Erythroblast (primary cell): ENCODE results near the gene CHRD.

Source experiments
- GATA1 ChIP-seq: IDR thresholded peaks from 2 replicates; pipeline ENCODE4 v1.6.1; 2011; ENCODE audit warnings: low read depth, mild to moderate bottlenecking, control low read depth, low read length, moderate library complexity
- POLR2A ChIP-seq: IDR thresholded peaks from 2 replicates; pipeline ENCODE4 v1.6.1; 2011; ENCODE audit warnings: mild to moderate bottlenecking, low read length

DNA sequence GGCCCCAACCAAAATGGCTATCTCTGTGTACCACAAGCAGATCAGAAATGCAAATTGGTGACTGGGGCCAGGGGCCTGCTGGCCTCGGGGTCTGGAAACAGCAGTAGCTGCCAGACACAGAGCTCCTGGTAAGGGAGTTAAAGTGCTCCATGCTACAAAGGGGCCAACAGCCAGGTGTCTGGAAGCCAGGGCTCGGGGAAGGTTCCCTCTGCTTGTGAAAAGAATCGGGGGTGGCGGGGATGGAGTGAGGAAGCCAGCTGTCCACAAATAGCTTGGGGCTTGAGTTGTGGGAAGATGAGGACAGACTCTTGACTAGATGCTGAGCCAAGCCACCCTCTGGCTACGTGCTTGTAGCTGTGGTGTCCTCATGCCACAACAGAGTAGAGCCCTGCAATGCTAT is 39.3 kb downstream of the CHRD start:
- no peak for TF ChIP-seq POLR2A
- TF ChIP-seq GATA1: no peak
